Stimulated activated CD4-positive, alpha-beta T cell treated with anti-CD3 and anti-CD28 coated beads, Interleukin-4, amount 100 ng/mL, for 48 hours (primary cell): ENCODE data around the gene MTR.
A peak's percentile ranks its signal among the peaks of the same experiment; 100 is the strongest.

Source experiments
- DNase-seq, 2 donors: peaks; one replicate each; pipeline ENCODE4 v3.0.0-alpha.2; 2020; ENCODE audit warnings: low read depth in 2 of 2

Gene MTR

GRCh38 chr1:236774926-236775325, 20.2 kb upstream of the MTR start:
- no peak for DNase-seq

- DNase-seq: no peak
Observed at GRCh38 chr1:236779312-236779711, 15.8 kb upstream of the MTR start.

GRCh38 chr1:236785477-236785876, 9.6 kb upstream of the MTR start:
- no peak for DNase-seq

- no peak for DNase-seq
Observed at GRCh38 chr1:236786453-236786852, 8.6 kb upstream of the MTR start.

- no peak for DNase-seq
Observed at GRCh38 chr1:236794585-236795034, 482 bp upstream of the MTR start.

- peak; percentile 59 to 73 for DNase-seq
Observed at GRCh38 chr1:236795757-236796667, 920 bp downstream of the MTR start.

GRCh38 chr1:236799001-236799400, 3.9 kb downstream of the MTR start:
- no peak for DNase-seq

GRCh38 chr1:236800002-236800620, 5.0 kb downstream of the MTR start:
- DNase-seq: no peak

- DNase-seq: no peak
Observed at GRCh38 chr1:236800623-236801022, 5.5 kb downstream of the MTR start.

GRCh38 chr1:236802264-236802663, 7.2 kb downstream of the MTR start:
- no peak for DNase-seq

GRCh38 chr1:236806634-236807033, 11.5 kb downstream of the MTR start:
- DNase-seq: no peak

- DNase-seq: no peak
Observed at GRCh38 chr1:236808005-236808404, 12.9 kb downstream of the MTR start.

- no peak for DNase-seq
Observed at GRCh38 chr1:236808564-236809130, 13.6 kb downstream of the MTR start.

GRCh38 chr1:236809148-236809547, 14.1 kb downstream of the MTR start:
- no peak for DNase-seq

GRCh38 chr1:236810018-236810417, 14.9 kb downstream of the MTR start:
- no peak for DNase-seq

- no peak for DNase-seq
Observed at GRCh38 chr1:236812334-236813030, 17.4 kb downstream of the MTR start.

- DNase-seq: no peak
Observed at GRCh38 chr1:236815941-236816340, 20.8 kb downstream of the MTR start.

GRCh38 chr1:236819856-236820255, 24.8 kb downstream of the MTR start:
- DNase-seq: no peak

GRCh38 chr1:236821091-236821627, 26.1 kb downstream of the MTR start:
- no peak for DNase-seq

- DNase-seq: no peak
Observed at GRCh38 chr1:236823559-236823958, 28.5 kb downstream of the MTR start.

- DNase-seq: no peak
Observed at GRCh38 chr1:236829085-236829484, 34.0 kb downstream of the MTR start.

- DNase-seq: no peak
Observed at GRCh38 chr1:236830116-236830515, 35.0 kb downstream of the MTR start.
